ENCODE data around the gene FSTL4.

- no peak for TF ChIP-seq POLR2A (IDR thresholded peaks at IDR 0.05)
- TF ChIP-seq, protein P1, sequence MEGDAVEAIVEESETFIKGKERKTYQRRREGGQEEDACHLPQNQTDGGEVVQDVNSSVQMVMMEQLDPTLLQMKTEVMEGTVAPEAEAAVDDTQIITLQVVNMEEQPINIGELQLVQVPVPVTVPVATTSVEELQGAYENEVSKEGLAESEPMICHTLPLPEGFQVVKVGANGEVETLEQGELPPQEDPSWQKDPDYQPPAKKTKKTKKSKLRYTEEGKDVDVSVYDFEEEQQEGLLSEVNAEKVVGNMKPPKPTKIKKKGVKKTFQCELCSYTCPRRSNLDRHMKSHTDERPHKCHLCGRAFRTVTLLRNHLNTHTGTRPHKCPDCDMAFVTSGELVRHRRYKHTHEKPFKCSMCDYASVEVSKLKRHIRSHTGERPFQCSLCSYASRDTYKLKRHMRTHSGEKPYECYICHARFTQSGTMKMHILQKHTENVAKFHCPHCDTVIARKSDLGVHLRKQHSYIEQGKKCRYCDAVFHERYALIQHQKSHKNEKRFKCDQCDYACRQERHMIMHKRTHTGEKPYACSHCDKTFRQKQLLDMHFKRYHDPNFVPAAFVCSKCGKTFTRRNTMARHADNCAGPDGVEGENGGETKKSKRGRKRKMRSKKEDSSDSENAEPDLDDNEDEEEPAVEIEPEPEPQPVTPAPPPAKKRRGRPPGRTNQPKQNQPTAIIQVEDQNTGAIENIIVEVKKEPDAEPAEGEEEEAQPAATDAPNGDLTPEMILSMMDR (IDR thresholded peaks at IDR 0.05 in 4 of 5, conservative IDR thresholded peaks at IDR 0.05 in 1 of 5) = no peak
Observed at GRCh38 chr5:133499895-133500294, 112.4 kb downstream of the FSTL4 start.

Data from gastrocnemius medialis (tissue), 4 donors.